ENCODE results near the gene USP47. TPM values are rescaled to one million over a fixed set of nuclear protein-coding genes. Genes with fewer than 3 reads are reported as not detected.
A peak's percentile ranks its signal among the peaks of the same experiment; 100 is the strongest.

USP47 gene
- total RNA-seq, 1 donor from 2014 or later: 81.0 TPM

DNA sequence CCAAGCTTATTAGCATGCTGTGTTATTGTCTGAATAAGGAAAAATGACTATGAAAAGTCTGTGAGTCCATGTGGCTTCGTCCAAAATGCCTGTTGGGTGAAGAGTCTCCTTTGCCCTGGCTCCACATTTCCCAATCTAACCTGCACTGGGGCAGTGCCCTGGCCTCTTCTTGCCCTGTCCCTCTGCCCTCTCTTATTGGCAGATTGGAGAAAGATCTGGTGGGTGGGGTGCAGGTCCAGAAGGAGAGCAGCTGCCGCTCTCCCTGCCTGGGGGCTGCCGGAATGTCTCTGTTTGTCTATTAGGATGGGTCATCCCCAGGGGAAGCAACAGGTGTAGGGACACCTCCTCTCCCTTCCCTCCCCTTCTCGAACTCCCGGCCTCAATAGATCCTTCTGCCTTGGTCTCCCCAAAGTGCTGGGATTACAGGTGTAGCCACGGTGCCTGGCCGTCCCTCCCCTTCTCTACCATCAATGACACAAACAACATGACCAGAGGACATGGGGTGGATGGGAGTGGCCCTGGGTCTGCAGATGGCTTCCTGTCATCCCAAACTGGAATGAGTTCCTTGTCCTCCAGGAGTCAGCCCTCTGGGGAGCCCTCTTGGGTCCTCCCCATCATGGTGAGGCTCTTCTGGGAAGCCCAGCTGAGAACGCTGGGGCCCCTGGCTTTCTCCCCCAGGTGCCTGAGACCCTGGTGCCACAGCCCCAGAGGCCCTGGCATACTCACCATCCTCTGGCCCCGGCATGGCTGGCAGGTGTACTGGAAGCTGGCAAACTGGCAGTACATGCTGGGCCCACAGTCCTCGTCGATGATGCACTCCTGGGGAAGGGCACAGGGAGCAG lies 126.1 kb downstream of the USP47 start:
- no peak for DNase-seq (ENCODE audit: low spot score)

DNA sequence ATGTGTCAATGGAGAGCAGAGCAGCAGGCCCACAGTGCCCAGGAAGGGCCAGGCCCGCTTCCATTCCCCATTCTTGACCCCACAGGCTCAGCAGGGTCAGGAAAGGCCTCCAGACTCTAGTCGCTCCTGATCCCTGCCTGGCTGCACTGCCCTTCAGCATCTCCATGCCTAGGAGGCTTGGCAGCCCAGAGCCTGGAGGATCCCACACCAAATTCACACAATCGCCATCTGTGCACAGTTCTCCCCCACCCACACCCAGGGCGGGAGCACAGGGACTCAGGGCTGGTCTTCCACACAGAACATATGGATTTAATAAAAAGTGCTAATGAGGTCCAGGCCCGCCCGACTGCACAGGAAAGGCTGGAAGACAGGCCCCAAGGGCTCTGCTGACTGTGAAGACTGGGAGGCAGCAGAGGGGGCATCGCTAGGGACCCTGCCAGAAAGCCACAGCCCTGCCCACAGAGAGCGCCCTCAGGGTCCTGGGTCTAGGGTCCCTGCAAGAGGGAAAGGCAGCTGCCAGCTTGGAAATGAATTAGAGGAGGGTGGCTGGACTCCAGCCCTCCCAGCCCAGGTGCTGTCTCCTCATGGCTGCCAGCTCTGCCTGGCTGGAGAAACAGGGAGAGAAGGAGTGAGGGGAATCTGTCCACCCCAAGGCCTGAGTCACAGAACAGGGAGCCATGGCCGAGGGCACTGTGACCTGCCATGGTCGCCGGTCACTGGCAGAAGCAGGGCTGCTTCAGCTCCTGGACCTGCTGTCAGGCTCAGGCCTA lies 126.9 kb downstream of the USP47 start:
- no peak for DNase-seq (ENCODE audit: low spot score)

DNA sequence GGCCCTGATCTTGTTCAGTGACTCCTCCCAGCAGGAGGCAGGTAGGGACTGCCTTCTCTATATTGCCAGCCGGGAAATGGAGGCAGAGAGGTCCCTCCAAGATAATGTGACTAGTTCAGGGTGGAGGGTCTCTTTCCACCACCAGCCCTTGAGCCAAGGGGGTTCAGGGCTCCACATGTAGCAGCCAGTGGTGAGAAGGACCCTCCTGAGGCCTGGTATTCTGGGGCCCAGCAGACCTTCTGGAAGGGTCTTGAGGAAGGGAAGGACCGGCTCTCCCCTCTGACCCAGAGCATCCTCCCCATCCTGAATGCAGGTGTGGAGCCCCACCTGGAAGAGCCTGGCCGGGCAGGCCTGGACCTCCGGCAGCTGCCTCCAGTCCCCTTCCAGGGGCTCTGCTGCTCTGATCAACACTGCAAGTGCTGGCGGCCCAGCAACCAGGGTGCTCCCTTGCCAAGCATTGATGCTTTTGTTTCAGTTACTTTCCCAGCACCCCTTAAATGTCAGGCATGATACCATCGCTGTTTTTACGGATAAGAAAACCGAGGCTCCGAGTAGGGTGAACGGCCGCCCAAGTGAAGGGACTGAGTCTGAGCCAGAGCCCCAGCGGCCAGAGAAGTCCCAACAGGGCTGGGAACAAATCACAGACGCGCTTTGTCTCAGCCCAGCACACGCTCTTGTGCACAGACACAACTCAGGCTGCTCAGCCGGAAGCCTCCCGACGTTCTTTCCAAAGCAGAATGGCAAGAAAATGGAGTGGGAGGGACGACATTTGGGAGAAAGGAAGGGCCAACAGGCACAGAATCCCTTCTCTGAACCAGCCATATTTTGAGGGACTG lies 127.8 kb downstream of the USP47 start:
- no peak for DNase-seq (ENCODE audit: low spot score)

DNA sequence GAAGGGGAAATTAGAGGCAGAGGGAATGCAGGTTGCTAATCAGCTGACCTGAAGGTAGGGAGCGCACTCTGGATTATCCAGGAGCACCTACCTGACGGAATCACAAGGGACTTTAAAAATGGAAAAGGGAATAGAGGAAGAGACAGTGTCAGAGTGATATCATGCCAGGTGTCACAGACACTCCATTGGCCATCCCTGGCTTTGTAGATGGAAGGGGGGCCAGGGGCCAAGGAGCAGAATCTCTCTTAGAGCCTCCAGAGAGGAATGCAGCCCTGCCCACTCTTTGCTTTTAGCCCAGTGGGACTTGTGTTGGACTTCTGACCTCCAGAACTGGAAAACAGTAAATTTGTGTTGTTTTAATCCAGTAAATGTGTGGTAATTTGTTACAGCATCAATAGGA lies 128.8 kb downstream of the USP47 start:
- DNase-seq (ENCODE audit: low spot score): no peak

DNA sequence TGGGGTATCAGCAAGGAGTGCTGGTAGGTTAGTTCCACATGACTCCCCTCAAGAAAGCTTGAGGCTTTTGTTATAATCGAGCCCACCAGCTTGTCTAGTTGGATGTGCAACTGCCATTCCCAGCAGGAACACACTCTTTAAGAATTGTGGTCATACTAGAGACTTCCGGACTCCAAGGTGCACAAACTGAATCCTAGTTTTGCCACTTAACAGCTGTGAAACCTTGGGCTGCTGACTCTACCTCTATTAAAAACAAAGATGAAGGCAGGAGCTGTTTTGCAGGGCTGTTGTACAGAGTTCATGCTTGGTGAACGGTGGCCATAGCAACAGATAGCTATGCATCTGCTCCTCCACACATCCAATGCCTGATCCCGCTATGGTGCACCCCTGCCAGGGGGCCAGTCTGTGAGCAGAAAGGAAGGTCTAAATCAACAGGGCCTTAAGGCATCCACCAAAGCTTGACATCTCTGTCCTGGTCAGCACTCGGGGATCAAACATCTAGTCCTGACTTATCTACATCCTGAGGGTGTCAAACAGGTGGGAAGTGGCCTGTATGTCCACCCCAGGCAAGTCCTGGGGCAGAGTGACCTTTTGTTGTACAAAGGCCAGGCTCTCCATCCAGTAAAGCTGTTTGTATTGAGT lies 130.3 kb downstream of the USP47 start:
- DNase-seq (ENCODE audit: low spot score): no peak

DNA sequence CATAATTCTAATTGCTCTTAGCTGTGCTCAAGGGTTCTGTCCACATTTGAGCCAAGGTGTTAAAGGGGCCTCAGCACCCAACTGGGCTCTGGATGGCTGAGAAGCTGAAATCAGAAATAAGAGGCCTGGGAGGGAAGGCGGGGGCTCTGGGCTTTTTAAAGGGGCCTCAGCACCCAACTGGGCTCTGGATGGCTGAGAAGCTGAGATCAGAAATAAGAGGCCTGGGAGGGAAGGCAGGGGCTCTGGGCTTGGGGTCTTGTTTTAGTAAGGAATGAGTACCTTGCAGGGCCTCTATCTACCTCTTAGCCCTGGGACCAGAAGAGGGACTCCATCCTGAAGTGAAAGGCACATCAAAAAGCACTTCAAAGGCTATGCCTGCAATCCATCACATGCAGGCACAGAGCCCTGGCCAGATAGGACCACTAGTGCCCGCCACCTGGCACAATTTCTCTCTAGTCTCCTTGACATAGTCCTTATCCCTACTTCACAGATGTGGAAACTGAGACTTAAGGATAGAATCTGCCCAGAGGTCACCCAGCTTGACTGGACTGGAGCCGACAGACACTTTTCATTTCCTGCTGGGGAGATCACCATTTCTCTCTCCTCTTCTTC lies 131.1 kb downstream of the USP47 start:
- DNase-seq (ENCODE audit: low spot score): no peak

DNA sequence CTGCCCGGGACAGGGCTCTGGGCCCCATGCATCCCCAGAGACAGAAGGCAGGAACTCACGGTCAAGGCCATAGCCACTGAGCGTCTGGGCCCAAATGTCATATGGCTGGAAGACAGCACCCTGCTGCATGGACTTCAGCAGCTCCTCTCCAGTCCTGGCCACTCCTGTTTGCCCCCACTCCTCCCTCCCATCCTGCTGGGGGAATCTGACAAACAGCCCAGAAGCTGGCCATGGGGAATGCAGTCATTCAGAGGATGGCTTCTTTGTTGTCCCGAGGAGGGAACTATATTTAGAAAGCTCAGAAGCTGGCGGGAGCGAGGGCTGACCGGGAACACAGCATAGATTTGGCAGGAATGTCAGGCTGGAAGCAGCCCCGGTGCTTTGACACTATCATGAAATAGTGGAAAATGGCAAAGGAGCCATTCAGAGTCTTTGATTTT lies 131.6 kb downstream of the USP47 start:
- peak; percentile 79 for DNase-seq (ENCODE audit: low spot score)

DNA sequence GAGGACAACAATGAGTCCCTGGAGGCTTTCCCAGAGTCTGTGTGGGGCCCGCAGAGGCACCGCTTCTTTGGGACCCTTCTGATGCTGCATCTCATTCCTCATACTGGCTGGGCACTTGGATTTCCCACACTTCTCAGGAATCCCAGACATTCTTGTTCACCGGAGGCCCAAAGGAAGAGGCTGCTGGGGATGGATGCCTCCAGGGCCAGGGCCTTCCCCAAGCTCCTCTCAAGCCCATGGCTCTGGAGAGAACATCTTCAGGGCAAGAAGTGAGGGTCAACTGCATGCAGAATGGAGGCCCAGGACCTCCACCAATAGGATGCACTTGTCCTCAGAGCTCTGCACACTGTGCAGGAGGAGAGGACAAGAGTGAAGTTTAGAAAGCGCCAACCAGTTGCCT lies 132.1 kb downstream of the USP47 start:
- no peak for DNase-seq (ENCODE audit: low spot score)

DNA sequence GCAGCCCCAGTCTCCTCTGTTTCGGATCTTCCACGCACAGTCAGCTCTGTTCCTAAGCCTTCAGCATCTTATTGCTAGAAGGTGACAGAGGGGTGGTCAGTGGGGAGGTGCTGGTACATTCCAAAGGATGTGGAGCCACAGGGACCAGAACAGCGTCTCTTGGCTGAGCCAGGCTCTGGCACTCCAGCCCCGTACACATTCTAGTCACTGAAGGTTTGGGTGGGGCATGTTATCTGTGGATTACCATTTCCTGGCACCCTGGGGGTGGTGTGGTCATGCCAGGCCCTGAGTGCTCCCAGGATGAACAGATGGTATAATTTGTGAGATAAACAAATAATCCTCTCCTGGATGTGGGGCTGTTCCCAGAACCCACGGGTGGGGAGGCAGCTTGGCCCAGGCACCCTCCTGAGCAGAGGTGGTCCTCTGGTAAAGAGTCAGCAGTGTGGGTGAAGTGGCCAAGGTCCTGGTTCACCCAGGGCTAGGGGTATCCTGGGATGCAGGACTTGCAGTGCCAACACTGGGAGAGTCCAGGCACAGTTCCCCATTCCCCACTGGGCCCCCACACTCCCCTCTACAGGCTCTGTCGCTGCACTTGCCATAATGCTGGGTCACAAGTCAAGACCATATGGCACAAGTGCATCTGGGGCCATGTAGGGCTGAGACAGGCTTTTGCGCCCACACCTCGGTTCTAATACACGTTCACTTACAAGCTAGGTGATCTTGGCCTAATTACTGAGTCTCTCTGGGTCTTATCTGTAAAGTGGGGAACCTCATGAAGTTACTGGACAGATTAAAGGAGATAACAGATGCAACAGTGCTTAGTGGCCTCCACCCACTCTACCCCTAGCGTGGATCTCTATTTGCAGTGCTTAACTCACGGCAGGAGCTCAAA lies 133.7 kb downstream of the USP47 start:
- DNase-seq (ENCODE audit: low spot score): no peak

DNA sequence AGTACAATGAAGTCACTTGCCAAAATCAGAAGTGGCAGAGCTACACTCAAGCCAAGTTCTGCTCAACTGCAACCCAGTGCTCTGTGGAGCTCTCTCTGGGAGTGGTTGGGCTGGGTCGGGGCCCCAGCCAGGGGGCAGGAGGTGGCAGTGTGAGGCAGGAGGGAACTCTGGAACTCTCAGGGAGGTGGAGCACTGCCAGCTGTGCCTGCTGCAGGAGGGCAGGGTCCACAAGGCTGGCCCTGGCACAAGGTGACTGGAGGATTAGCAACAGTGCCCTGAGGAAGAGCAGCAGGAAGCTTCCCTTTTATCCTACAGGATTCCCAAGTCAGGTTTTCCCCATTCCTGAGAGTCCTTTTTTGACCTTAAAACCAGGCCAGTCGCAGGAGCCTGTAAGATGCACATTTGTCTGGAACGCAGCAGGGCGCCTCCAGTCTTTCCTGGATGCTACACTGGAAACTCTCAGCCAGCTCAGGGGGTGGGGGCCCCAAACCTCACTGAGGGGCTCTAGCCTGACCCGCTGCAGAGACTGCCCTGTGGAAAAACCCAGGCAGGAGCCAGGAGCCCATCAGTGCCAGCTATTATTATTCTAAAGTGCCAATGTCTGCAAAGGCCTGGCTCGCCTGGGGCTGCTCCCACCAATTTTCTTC lies 134.8 kb downstream of the USP47 start:
- no peak for DNase-seq (ENCODE audit: low spot score)

DNA sequence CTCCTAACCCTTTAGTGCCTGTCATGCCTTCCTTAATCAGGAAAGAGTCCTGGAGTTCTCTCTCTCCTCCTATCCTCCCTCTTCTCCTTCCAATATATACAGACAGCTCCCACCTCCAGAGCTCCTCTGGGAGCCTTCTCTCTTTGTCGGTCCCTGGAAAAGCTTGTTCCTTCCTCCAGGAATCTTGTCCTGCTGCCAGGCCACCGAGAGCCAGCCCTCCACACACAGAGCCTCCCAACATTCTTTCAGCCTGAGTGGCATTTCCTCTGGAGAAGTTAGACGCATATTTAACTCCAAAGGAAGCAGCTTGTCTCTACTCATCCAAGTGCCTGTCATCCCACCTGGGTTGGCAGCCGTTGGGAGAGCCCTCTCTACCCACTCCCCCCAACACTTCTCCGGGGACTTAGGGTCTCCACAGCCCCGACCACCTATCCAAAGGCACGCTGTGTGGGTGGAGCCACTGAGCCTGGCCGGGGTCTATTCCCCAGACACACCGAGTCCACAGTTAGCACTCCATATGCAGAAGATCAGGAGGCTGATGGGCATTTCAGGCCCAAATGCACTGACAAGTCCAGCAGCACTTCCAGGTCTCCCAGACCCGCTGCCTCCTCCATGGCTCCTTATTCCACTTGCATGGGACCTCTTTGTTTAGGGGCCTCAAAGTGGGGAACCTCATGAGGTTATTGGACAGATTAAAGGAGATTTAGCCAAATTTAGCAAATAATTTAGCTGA lies 135.6 kb downstream of the USP47 start:
- peak; percentile 79 for DNase-seq (ENCODE audit: low spot score)

DNA sequence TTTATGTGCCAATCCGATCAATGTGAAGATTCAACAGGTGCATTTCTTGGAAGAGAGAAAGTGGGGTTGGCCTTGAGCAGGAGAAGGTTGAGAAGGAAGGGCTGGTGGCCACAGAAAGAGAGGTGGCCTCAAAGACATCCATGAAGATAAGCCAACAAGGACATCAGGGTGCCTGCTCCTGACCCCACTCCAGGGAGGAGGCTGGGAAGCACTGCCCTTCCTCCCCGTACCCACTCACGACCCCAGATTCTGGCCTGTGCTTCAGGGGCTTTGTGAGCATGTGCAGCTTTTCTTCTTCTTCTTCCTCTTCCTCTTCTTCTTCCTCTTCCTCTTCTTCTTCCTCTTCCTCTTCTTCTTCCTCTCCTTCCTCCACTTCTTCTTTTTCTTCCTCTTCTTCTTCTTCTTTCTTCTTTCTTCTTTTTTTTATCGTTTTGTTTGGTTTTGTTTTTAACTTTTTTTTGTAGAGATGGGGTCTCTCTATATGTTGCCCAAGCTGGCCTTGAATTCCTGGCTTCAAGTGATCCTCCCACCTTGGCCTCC lies 136.4 kb downstream of the USP47 start:
- no peak for DNase-seq (ENCODE audit: low spot score)

DNA sequence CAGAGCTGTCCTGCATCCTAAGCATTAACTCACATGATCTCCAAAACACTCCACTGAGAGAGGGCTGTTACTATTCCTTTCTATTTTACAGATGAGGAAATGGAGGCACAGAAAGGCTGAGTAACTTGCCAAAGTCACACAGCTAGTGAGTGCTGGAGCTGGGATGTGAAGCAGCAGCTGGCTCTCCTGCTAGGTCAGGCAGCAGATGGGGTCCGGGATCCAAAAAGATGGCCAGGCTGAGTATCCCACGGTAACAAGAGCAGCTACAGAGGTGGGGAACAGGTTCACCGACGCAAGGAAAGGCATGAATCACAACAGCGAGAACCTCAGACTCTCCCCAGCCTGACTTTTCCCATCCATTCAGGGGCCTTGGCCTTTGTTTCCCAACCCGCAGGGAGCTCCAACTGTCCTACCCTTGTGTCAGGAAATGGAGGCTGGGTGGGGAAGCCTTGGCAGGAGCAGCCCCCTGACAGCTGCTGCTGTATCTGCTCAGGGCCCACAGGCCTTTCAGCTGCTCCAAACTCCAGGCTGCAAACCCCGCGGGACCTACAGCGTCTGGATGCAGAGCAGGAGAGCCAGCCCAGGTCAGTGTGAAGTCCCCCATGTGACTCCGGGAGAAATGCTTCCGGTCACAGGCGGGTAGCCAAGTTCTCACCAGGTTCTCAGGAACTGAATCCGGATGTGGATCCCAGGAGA lies 137.2 kb downstream of the USP47 start:
- no peak for DNase-seq (ENCODE audit: low spot score)

DNA sequence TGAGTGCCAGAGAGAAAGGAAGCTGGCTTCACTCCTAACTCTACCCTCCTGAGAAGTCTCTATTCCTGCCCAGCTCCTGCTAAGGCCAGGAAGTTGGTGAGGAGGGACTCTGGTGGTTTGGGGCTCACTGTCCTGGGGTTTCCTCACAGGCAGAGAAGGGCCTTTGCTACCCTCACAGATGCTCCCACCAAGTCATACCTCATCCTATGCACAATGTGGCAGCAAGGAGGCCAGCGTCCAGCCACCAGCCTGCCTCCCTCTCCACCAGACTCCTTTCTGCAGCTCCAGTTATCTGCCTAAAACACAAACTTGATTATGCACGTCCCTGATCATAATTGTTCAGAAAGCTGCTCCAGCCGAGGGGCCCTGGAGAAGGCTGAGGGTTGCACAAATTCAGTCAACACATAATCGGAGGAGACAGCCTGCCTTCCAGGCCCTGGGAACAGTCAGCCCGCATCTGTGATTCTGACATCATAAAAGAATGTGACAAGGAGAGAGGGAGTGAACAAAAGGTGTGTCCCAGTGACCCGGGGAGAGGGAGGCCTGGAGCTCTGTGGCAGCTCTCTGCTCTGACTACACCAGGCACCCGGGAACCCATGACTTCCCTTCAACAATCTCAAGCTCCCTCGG lies 137.8 kb downstream of the USP47 start:
- no peak for DNase-seq (ENCODE audit: low spot score)

DNA sequence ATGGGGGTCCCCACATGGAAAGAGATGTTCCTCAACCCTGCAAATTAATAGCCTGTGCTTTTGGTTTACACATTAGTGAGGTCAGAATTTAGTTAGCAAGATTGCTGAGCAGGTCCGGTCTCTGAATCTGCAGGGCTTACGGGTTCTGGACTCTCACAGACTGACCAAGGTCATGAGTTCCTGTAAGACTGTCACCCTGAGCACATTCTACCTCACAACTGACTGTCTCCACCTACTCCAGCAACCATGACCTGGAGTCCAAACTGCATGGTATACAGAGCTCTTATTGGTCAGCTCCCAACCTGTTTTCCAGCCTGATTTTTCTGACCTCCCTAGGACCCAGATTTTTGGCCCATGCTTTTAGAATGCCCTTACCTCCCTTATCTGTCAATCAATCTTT lies 138.4 kb downstream of the USP47 start:
- no peak for DNase-seq (ENCODE audit: low spot score)

DNA sequence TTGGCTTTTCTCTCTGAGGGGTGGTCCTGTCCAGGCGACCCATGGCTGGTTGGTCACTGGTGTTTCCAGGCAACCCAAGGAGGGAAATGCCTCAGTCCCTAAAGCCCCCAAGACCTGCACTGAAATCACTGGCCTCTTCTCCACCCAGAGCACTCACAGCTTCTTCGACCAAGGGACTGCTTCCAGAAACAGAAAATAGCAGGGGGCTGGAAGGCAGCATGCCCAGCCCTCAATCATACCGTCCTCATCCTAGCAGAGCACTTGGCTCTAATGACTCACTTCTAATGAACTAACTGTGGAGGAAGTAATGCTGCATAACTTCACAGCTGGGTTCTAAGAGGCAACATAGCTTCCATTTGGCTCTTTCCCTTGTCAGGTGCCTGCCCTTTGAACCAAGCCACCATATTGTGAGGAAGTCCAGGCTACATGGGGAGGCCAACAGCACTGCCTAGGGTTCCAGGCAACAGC lies 139.1 kb downstream of the USP47 start:
- no peak for DNase-seq (ENCODE audit: low spot score)

DNA sequence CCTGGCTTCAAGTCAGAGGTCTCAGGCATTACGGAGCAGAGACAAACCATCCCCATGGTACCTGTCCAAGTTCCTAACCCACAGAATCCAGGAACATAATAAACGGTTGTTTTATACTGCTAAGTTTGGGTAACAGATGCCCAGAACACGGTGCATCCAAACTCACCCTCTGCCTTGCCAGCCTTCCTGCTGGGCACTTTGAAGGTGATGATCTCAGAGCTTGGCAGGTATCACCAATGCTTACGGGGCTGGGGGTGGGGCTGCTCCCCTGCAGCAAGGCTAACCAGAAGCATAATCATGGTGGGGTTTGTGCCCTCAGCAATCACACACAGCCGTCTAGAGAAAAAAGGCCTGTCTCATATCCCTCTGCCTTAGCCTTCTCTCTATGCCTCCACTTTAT lies 139.6 kb downstream of the USP47 start:
- DNase-seq (ENCODE audit: low spot score): no peak
